HG03575 (cell line): ENCODE results near the gene PDLIM1.
"Not testable (repeated sequence)": the region's sequence is repeated elsewhere in the genome, so short reads cannot be mapped to it uniquely, and the experiment has no call there.

Experiments
- ATAC-seq: cut with Tn5 transposase; IDR thresholded peaks from one replicate; pipeline ENCODE4 v1.9.1; 2021; ENCODE audit not compliant: unreplicated experiment, insufficient number of reproducible peaks, low FRiP score; ENCODE audit errors: extremely low read depth

PDLIM1 gene

GRCh38 chr10:95250856-95251255 is 39.9 kb downstream of the PDLIM1 start:
- ATAC-seq: no peak

GRCh38 chr10:95249467-95249866 is 41.3 kb downstream of the PDLIM1 start:
- no peak for ATAC-seq

DNA sequence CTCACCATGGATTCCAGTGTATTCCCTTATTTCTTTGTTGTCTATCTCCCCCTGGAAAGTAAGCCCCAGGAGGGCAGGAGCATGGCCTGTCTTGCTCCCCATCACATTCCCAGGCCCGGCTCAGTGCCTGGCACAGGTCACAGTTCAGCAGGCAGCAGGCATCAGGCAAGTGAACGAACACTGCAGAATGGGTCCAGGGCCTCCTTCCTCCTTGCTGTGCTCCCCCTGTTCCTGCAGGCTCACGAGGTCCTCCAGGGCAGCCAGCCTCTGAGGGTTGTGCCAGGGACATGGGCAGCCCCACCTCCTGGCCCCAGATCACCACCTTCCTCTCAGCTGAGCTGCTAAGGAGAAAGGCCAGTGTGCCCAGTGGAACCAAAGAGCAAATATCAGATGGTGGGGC is 41.8 kb downstream of the PDLIM1 start:
- no peak for ATAC-seq

GRCh38 chr10:95247881-95248583 is 42.8 kb downstream of the PDLIM1 start:
- ATAC-seq: no peak

DNA sequence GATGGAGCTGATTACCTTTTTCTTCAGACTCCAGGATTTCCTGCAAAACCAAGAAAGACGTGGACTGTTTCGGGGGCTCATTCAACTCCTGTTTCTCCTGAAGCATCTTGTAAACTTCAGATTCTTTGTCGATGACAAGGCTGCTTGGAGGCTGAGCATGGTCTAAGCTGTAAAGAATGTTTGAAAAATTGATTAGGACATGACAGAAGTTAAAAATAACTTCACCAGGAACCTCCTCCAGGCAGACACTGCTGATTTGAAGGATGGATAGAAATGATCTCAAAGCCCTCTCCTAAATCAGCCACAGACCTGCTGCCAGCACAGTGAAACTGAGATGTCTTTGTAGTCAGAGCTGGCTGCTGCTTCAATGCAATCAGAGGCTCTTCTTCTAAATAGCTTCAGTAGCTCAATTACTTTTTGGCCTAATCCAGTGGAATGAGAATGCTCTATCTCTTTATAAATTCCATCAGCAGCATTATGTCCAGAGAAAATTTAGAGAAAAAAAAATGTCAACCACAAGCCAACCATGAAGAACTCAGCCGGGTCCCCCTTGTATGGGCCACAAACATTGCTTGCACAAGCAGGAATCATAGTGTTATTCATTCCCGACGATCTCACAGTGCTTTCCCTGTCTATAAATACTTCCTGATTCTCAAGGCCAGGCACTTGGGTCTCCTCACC is 43.5 kb downstream of the PDLIM1 start:
- no peak for ATAC-seq

DNA sequence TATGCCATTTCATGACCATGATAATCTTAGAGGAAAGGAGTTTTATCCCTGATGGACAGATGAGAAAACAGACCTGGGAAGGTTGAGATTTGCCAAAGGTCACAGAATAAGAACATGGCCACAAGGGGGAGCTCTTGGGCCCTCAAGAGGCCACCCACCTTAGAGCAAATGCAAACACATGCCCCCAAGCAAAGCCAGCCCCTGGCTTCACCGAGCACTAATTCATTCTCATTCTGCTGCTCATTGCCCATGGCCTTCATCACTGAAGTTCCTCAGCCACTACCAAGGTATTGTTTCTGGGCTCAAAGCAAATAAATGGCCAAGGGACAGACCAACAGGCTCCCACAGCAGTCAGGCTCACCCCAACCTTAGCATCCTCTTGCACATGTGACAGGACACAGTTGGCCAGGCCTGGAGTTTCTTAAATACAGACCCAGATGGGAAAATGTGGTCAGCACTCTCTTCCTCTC is 44.2 kb downstream of the PDLIM1 start:
- no peak for ATAC-seq

DNA sequence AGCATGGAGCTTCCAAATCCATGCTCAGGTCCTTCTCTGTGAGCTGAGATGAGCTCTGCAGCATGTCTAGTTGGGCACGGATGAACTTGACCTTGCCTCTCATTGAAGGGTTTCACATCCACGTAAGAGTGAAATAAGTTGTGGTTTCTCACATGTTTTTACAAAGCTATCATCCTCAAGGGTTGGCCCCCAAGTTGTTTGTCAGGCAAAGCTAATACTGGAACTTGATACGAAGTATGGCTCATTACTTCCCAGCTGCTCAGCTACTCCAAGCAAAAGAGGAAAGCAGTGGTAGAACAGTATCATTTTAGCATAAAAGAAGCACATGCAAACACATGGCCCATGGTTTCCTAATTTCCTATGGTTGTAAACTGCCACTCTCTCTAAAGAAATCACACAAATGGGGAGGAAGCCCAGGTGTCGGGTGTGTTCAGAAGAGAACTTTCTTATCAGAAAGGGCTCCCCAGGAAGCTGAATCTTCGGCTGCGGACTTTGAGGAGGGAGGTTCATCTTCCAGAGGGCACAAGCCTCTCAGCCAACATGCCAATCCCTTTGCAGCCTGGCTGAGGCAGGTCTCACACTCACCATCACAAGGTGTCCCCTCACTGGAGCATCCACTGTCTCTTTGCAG is 45.3 kb downstream of the PDLIM1 start:
- peak; percentile 89 for ATAC-seq

DNA sequence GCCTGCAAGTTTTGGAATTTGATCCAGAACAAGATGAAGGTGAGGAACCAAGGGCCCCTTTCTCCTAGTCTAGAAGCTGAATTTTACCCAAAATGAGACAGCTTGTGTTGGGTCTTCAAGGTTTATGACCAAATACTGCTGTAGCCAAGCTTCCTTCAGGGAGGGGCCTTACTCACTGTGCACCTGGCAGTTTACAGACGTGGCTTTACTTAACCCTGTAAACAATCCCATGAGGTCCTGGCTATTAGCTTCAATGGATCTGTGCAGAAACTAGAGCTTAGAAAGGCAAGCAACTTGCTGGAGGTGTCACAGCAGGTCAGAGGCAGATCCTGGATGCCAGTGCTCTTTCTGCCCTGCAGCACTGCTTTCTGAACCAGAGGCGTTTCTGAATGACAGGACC is 46.7 kb downstream of the PDLIM1 start:
- ATAC-seq: no peak

GRCh38 chr10:95243318-95243617 is 47.5 kb downstream of the PDLIM1 start:
- ATAC-seq: no peak

- no peak for ATAC-seq
Observed at GRCh38 chr10:95242581-95243317, 48.1 kb downstream of the PDLIM1 start.

GRCh38 chr10:95241533-95241932 is 49.3 kb downstream of the PDLIM1 start:
- no peak for ATAC-seq

DNA sequence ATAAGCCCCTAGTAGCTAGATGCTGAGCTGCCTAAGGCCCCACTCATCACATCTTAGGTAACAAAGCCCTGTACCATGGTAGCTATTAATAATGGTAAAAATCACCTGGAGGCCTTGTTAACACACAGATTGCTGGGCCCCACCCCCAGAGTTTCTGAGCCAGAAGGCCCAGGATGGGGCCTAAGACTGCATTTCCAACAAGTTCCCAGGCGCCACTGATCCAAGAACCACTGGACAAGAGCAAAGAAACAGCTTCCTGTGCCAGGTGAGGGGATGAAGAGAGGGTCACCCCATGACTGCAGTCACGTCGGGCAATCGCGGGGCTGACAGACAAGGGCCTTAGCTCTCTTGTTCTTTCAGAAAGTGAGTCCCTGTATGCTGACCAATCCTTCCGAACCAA is 50.0 kb downstream of the PDLIM1 start:
- ATAC-seq: no peak

DNA sequence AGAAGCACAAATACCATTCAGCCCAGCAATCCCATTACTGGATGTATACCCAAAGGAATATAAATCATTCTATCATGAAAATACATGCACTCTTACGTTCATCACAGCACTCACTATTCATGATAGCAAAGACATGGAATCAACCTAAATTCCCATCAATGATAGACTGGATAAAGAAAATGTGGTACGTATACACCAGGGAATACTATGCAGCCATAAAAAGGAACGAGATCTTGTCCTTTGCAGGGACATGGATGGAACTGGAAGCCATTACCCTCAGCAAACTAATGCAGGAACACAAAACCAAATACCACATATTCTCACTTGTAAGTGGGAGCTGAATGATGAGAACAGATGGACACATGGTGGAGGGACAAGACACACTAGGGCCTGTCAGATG is 50.7 kb downstream of the PDLIM1 start:
- ATAC-seq: not testable (repeated sequence)

DNA sequence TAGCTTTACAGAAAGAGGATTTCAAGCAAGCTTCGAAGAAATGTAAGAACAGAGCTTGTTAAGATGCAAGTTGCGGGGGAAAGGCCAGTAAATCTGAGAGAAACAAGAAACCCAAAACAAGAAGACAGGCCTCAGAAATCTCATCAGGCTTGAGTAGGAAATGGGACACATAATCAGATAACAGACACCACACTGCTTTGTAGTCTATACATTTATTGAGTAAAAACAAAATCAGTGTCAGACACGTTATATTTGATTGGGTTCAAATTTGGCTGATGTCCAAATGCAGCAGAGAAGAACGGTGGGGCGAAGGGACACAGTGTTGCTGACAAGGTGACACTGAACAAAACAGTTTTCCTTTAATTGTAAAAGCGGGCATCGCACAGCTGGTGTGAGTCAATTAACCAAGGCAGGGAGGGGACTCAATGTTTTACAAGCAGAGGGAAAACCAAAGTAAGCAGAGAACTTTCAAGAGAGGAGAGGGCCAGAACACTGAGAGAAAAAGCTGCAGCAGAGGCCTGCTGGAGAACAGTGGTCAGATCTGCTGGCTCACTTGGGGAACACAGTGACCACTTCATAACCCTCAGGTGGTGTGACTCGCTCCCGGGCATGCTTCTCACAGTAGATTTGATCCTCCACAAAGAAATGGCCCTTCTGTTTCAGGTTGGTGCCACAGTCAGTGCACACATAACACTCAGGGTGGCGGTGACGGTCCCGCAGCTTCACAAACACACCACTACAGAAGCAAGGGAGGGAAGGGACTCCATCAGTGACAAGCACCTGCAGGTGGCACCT is 53.2 kb downstream of the PDLIM1 start:
- no peak for ATAC-seq

DNA sequence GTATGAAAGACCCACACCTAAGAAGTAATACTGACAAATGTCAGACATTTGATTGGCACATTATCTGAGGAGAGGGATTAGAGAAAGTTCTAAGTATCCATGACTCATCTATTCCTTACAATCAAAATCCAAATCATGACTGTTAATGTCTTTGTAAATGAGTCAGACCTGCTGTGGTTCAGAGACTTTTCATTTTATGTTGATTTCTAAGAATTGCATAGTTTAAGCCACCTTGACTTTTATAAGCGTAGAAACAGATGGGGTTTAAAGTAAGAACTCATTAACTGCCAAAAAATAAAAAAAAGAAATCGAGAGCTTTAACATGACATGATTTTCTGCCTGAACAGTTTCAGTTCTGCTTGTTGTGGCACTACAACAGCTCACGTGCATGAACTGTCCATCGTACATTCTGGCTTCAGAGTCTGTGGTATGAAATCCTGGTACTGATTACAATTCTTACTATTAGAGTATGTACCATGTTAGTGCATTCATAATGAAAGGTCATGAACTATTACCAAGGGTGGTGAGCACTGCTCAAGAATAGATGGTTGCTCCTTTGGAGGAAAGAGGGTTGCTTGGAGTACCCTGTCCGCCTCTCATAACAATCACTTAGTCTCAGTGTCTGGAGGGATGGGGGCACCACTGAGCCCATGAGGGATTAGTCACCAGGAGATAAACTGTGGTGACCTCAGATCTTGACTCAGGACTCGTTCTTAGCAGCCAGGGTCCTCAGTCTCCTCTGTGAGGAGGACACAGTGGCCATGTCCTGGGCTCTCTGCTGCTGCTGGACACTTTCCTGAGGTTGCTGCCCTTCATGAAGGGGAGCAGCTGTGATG is 54.5 kb downstream of the PDLIM1 start:
- peak; percentile 98 for ATAC-seq

DNA sequence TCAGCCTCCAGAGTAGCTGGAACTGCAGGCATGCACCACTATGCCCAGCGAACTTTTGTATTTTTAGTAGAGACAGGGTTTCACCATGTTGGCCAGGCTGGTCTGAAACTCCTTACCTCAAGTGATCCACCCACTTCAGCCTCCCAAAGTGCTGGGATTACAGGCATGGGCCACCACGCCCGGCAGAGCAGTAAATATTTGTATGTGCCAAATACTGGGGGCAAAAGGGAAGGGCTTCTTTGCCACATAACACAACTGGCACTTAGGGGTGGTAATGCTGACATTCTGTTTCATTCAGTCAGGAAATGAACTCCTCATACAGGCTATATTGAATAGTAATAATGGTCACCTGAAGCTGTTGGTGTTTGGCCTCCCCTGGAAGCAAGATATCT is 55.1 kb downstream of the PDLIM1 start:
- no peak for ATAC-seq

DNA sequence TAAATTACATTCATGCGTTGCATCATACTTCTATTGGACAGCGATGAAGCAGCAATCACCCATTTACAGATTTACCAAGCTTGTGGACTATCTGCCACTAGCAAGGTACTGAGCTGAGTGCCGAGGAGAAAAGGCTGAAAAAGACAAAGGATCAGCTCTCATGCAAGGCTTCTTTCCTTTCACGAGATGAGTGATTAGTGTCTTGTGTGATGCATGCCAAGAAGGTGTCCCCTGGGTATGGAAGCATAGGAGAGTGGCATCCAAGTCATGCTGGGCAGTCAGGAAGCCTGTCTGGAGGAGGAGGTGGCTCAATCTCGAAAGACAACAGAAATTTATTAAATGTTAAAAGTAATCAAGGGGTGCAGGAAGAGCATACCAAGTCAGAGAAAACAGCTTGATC is 55.9 kb downstream of the PDLIM1 start:
- ATAC-seq: no peak

DNA sequence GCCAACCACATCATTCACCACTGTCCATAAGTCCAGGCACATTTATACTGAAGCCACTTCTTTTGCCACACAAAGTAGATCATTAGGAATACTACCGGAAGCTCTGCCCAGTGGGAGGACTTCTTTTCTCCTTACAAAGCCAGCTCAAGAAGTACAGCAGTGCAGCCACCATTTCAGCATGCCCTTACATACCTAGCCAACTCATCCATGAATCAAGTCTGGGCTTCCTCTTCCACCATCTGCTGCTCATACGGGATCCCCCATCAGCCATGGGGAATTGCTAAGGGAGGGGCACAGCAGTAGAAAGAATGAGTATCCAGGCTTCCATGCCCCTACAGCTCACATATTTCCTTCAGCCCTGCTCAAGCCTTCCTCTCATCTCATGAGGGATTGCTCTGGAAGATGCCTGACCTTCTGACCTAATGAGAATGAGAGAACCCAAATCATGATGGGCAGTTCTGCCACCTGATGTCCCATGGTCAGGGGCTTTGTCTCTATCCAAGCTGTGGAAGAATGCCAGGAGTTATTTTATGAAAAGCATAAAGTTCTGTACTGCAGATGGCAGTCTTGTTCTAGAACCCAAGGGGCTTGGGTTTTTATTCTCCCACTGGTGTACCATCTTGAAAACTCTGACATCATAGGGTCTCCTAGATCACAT is 57.3 kb downstream of the PDLIM1 start:
- no peak for ATAC-seq
